ENCODE data around the gene EHMT1. TPM values are rescaled to one million over a fixed set of nuclear protein-coding genes. Genes with fewer than 3 reads are reported as not detected.

EHMT1 gene
- polyA plus RNA-seq, 3 donors, result 10.1 to 46.5 (median 15.0) TPM

DNA sequence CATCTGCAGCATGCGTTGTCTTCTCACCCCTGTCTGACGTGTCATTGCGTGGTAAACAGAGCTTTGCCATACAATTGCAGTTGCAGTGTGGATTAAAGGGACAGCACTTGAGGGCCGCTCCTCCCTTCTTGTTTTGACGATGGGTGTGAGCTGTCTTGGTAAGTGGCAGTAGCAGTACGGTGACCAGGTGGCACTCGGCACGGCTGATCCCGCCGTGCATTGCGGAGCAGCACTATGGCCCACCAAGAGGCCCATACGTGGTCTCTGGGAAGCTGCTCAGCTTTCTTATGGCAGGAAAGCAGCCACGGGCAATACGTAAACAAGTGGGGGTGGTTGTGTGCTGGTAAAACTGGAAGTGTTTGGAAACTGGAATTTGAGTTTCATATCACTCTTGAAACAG is 25.1 kb downstream of the EHMT1 start:
- Mint-ChIP-seq H3K4me3 (no peak overlapping the region), H3K27ac (peak overlapping the region in 5 of 7 donors; percentile 9 to 82 (median 36)), H3K9me3 (no peaks in the 10 kb centered on the region), H3K36me3 (peaks cover 25 to 50% of the 10 kb centered on the region in 2 donors), H3K4me1 (peaks cover 54% of the 10 kb centered on the region), H3K27me3 (ENCODE audit: low read depth in 3 of 3) (peaks cover 0 to 2% (median 0%) of the 10 kb centered on the region in 3 donors)
- intact Hi-C loops (cut with micrococcal nuclease), result no loop called here
- Histone ChIP-seq H3K27ac (ENCODE audit: low read depth in 1 of 2, low read length in 2 of 2) (peak overlapping the region; percentile 20 to 61), H3K4me3 (replicated peaks in 1 of 3; ENCODE audit: low read depth in 2 of 3, low read length in 3 of 3) (no peak overlapping the region), H3K4me1 (ENCODE audit: control insufficient read depth in 1 of 2, insufficient read depth in 2 of 2, low read length in 2 of 2) (peaks cover 36 to 46% of the 10 kb centered on the region in 2 donors), H3K27me3 (ENCODE audit: control insufficient read depth in 2 of 2, insufficient read depth in 2 of 2, low read length in 2 of 2) (no peaks in the 10 kb centered on the region), H2AFZ (ENCODE audit: insufficient read depth, low read depth, low read length, poor library complexity, severe bottlenecking) (no peak overlapping the region), H3K4me2 (replicated peaks; ENCODE audit: extremely low read depth, low read length, poor library complexity, severe bottlenecking) (no peak overlapping the region), H4K20me1 (ENCODE audit: insufficient read depth, low read length) (peaks cover 65% of the 10 kb centered on the region), H3K79me2 (ENCODE audit: insufficient read depth, low read length) (peaks cover 83% of the 10 kb centered on the region), H3K9ac (ENCODE audit: insufficient read depth, low read length, poor library complexity, severe bottlenecking) (no peak overlapping the region), H3K9me3 (replicated peaks in 1 of 2; ENCODE audit: control insufficient read depth in 1 of 2, insufficient read depth in 1 of 2, low read length in 2 of 2) (no peaks in the 10 kb centered on the region), H3K36me3 (replicated peaks in 1 of 2; ENCODE audit: control insufficient read depth in 1 of 2, insufficient read depth in 2 of 2, low read length in 2 of 2) (peaks cover 10 to 21% of the 10 kb centered on the region in 2 donors)
- DNase-seq, result no peak
- WGBS (ENCODE audit: insufficient coverage), result 89% methylated on average over 7 of the region's 14 CpGs
- TF ChIP-seq, protein P1, sequence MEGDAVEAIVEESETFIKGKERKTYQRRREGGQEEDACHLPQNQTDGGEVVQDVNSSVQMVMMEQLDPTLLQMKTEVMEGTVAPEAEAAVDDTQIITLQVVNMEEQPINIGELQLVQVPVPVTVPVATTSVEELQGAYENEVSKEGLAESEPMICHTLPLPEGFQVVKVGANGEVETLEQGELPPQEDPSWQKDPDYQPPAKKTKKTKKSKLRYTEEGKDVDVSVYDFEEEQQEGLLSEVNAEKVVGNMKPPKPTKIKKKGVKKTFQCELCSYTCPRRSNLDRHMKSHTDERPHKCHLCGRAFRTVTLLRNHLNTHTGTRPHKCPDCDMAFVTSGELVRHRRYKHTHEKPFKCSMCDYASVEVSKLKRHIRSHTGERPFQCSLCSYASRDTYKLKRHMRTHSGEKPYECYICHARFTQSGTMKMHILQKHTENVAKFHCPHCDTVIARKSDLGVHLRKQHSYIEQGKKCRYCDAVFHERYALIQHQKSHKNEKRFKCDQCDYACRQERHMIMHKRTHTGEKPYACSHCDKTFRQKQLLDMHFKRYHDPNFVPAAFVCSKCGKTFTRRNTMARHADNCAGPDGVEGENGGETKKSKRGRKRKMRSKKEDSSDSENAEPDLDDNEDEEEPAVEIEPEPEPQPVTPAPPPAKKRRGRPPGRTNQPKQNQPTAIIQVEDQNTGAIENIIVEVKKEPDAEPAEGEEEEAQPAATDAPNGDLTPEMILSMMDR (IDR thresholded peaks at IDR 0.05), result no peak

DNA sequence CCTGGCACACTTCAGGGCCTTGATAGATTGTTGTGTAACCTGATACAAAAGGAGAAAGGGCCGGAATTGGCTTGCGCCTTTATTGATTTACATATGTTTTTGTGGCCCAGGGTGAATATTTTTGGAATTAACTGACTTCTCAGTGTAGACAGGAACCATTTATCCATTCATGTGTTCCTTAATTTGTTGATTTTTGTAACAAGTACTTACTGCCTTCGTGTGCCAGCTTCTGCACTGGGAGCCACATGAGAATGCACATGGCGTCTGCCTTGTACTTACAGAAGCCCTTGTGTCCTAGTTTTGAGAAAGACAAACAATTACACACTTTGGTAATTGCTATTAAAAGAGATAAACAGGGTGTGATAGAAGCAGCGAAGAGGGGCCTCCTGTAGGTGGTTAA is 26.4 kb downstream of the EHMT1 start:
- no peak overlapping the region for H3K9ac ChIP-seq (ENCODE audit: insufficient read depth, low read length, poor library complexity, severe bottlenecking)
- H3K9me3 ChIP-seq (replicated peaks in 1 of 2; ENCODE audit: control insufficient read depth in 1 of 2, insufficient read depth in 1 of 2, low read length in 2 of 2), result no peaks in the 10 kb centered on the region
- WGBS (ENCODE audit: insufficient coverage), result no CpG with 5 or more reads among the region's 5 CpGs
- no peaks in the 10 kb centered on the region for H3K9me3 Mint-ChIP-seq
- peaks cover 53% of the 10 kb centered on the region for H3K4me1 Mint-ChIP-seq
- H3K27ac Mint-ChIP-seq, result peak overlapping the region in 1 of 7 donors; percentile 30
- peaks cover 69% of the 10 kb centered on the region for H4K20me1 ChIP-seq (ENCODE audit: insufficient read depth, low read length)
- H3K36me3 ChIP-seq (replicated peaks in 1 of 2; ENCODE audit: control insufficient read depth in 1 of 2, insufficient read depth in 2 of 2, low read length in 2 of 2), result peaks cover 10 to 22% of the 10 kb centered on the region in 2 donors
- H3K27me3 Mint-ChIP-seq (ENCODE audit: low read depth in 3 of 3), result peaks cover 0 to 2% (median 0%) of the 10 kb centered on the region in 3 donors
- no peak overlapping the region for H3K4me2 ChIP-seq (replicated peaks; ENCODE audit: extremely low read depth, low read length, poor library complexity, severe bottlenecking)
- no peak for DNase-seq
- intact Hi-C loops (cut with micrococcal nuclease), result no loop called here
- no peak overlapping the region for H3K4me3 Mint-ChIP-seq
- no peaks in the 10 kb centered on the region for H3K27me3 ChIP-seq (ENCODE audit: control insufficient read depth in 2 of 2, insufficient read depth in 2 of 2, low read length in 2 of 2)
- TF ChIP-seq, protein P1 (IDR thresholded peaks at IDR 0.05), result no peak
- H2AFZ ChIP-seq (ENCODE audit: insufficient read depth, low read depth, low read length, poor library complexity, severe bottlenecking), result no peak overlapping the region
- no peak overlapping the region for H3K27ac ChIP-seq (ENCODE audit: low read depth in 1 of 2, low read length in 2 of 2)
- peaks cover 83% of the 10 kb centered on the region for H3K79me2 ChIP-seq (ENCODE audit: insufficient read depth, low read length)
- H3K4me3 ChIP-seq (replicated peaks in 1 of 3; ENCODE audit: low read depth in 2 of 3, low read length in 3 of 3), result no peak overlapping the region
- H3K4me1 ChIP-seq (ENCODE audit: control insufficient read depth in 1 of 2, insufficient read depth in 2 of 2, low read length in 2 of 2), result peaks cover 43 to 55% of the 10 kb centered on the region in 2 donors
- H3K36me3 Mint-ChIP-seq, result peaks cover 30 to 54% of the 10 kb centered on the region in 2 donors
